Measurements from ENCODE around the gene ENPP1. TPM values are rescaled to one million over a fixed set of nuclear protein-coding genes. Genes with fewer than 3 reads are reported as not detected.

ENPP1 gene
- total RNA-seq, 2 donors from 2014 or later, result 17.8 to 18.9 TPM

- no peak for DNase-seq (ENCODE audit: low spot score)
- WGBS, result 84% methylated on average over 4 of the region's 4 CpGs
- Histone ChIP-seq H3K27me3 (replicated peaks; ENCODE audit: insufficient read depth) (no peaks in the 10 kb centered on the region), H3K9me3 (no peaks in the 10 kb centered on the region), H3K4me3 (no peak overlapping the region), H3K36me3 (no peaks in the 10 kb centered on the region), H3K4me1 (replicated peaks) (no peaks in the 10 kb centered on the region), H3K27ac (no peak overlapping the region)
- TF ChIP-seq CTCF (IDR thresholded peaks at IDR 0.05) (no peak), POLR2A (IDR thresholded peaks at IDR 0.05) (no peak), POLR2AphosphoS5 (IDR thresholded peaks at IDR 0.05) (no peak)
- intact Hi-C loops (cut with DNase I), result no loop called here
Measured at GRCh38 chr6:131936156-131936555, 128.3 kb downstream of the ENPP1 start.

GRCh38 chr6:131937226-131937625 is 129.4 kb downstream of the ENPP1 start:
- no peaks in the 10 kb centered on the region for H3K9me3 ChIP-seq
- no peak for TF ChIP-seq POLR2AphosphoS5 (IDR thresholded peaks at IDR 0.05)
- no peak for TF ChIP-seq CTCF (IDR thresholded peaks at IDR 0.05)
- no peak for TF ChIP-seq POLR2A (IDR thresholded peaks at IDR 0.05)
- H3K27me3 ChIP-seq (replicated peaks; ENCODE audit: insufficient read depth), result no peaks in the 10 kb centered on the region
- H3K4me1 ChIP-seq (replicated peaks), result no peaks in the 10 kb centered on the region
- WGBS, result 58% methylated on average over 2 of the region's 2 CpGs
- H3K27ac ChIP-seq, result no peak overlapping the region
- no peak overlapping the region for H3K4me3 ChIP-seq
- H3K36me3 ChIP-seq, result no peaks in the 10 kb centered on the region
- DNase-seq (ENCODE audit: low spot score), result no peak
- intact Hi-C loops (cut with DNase I), result no loop called here

- no peak overlapping the region for H3K4me3 ChIP-seq
- H3K4me1 ChIP-seq (replicated peaks), result no peaks in the 10 kb centered on the region
- no peak overlapping the region for H3K27ac ChIP-seq
- H3K27me3 ChIP-seq (replicated peaks; ENCODE audit: insufficient read depth), result no peaks in the 10 kb centered on the region
- no peaks in the 10 kb centered on the region for H3K36me3 ChIP-seq
- intact Hi-C loops (cut with DNase I), result no loop called here
- no peaks in the 10 kb centered on the region for H3K9me3 ChIP-seq
- TF ChIP-seq CTCF (IDR thresholded peaks at IDR 0.05), result no peak
- TF ChIP-seq POLR2A (IDR thresholded peaks at IDR 0.05), result no peak
- no peak for TF ChIP-seq POLR2AphosphoS5 (IDR thresholded peaks at IDR 0.05)
- no peak for DNase-seq (ENCODE audit: low spot score)
- WGBS, result 77% methylated on average over 8 of the region's 8 CpGs
Measured at GRCh38 chr6:131937703-131938631, 130.1 kb downstream of the ENPP1 start.

Small RNA genes lying within 50 kb of the gene (microRNA-seq; reads per million reads assigned to microRNA genes)
- not detected for gene MIR548H5

Small RNA genes lying within 50 kb of the gene (small RNA-seq; reads per million reads assigned to genes)
- gene MIR548H5 (0 reads per million in 2 donors), gene SELENOKP2 (0 reads per million in 2 donors)

Other genes with a start within 250 kb of the ENPP1 start
- 1 to 10 TPM; 1.2 to 1.4 TPM for gene ARG1, start 234.8 kb upstream of the ENPP1 start, total RNA-seq
- gene MED23, start 179.8 kb upstream of the ENPP1 start, total RNA-seq, result 10 to 100 TPM; 35.9 to 39.3 TPM
- 10 to 100 TPM in 1 of 2 donors, 1 to 10 TPM in 1; 2.2 to 25.0 TPM for gene ENPP3, start 170.7 kb upstream of the ENPP1 start, total RNA-seq
- gene OR2A4, start 106.6 kb upstream of the ENPP1 start, total RNA-seq, result not detected
- gene CTAGE9, start 97.0 kb upstream of the ENPP1 start, total RNA-seq, result not detected
- 100 to 1,000 TPM in 1 of 2 donors, 10 to 100 TPM in 1; 73.1 to 120 TPM for gene CCN2, start 143.4 kb downstream of the ENPP1 start, total RNA-seq